ENCODE measurements around the gene CLNK.

CLNK gene, protein sequence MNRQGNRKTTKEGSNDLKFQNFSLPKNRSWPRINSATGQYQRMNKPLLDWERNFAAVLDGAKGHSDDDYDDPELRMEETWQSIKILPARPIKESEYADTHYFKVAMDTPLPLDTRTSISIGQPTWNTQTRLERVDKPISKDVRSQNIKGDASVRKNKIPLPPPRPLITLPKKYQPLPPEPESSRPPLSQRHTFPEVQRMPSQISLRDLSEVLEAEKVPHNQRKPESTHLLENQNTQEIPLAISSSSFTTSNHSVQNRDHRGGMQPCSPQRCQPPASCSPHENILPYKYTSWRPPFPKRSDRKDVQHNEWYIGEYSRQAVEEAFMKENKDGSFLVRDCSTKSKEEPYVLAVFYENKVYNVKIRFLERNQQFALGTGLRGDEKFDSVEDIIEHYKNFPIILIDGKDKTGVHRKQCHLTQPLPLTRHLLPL

DNA sequence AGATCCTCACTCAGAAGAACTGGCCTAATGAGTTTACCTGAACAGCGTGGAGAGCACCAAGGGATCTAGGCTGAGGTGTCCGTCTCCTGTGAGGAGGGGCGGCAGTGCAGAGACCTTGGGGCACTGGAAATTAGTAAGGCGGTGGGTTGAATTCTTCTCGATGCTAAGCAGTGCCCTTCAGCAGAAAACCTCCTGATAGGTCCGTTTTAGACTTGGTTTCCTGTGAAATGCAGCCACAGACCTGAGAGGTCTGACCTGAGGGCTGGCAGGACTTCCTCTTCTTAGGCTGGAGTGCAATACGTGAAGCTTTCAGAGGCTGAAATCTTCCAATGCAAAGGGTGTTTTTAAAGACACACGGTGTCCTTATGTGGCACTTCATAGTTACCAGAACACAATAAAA, at the start of gene CLNK:
CLNK (minus strand) TSS at position 138 of the 400 bp plus-strand sequence. CDS start 16,899 bp downstream, outside the sequence.
- Histone ChIP-seq H3K79me2 (ENCODE audit: insufficient read depth, low read length) (no peaks in the 10 kb centered on the region), H3F3A (ENCODE audit: insufficient read depth, low read length) (no peaks in the 10 kb centered on the region), H3K4me1 (ENCODE audit: insufficient read depth, low read length, severe bottlenecking) (no peaks in the 10 kb centered on the region), H3K36me3 (ENCODE audit: insufficient read depth, low read length) (no peaks in the 10 kb centered on the region), H4K20me1 (ENCODE audit: insufficient read depth, low read length) (no peaks in the 10 kb centered on the region), H3K4me2 (ENCODE audit: low read length) (no peak within 1 kb of the TSS), H3K9me2 (ENCODE audit: low read depth, low read length) (no peaks in the 10 kb centered on the region), H2AFZ (ENCODE audit: low read length) (no peak within 1 kb of the TSS), H3K9me3 (ENCODE audit: low read length) (no peaks in the 10 kb centered on the region), H3K4me3 (ENCODE audit: low read depth, low read length, poor library complexity, severe bottlenecking) (no peak within 1 kb of the TSS), H3K27ac (ENCODE audit: low read depth, low read length, poor library complexity, severe bottlenecking) (no peak within 1 kb of the TSS), H3K9ac (ENCODE audit: low read length) (no peak within 1 kb of the TSS), H3K27me3 (ENCODE audit: insufficient read depth, low read length) (no peaks in the 10 kb centered on the region)
- no peak for TF ChIP-seq EZH2 (IDR thresholded peaks at IDR 0.05; ENCODE audit: borderline replicate concordance, low read length)
- TF ChIP-seq, protein P1, sequence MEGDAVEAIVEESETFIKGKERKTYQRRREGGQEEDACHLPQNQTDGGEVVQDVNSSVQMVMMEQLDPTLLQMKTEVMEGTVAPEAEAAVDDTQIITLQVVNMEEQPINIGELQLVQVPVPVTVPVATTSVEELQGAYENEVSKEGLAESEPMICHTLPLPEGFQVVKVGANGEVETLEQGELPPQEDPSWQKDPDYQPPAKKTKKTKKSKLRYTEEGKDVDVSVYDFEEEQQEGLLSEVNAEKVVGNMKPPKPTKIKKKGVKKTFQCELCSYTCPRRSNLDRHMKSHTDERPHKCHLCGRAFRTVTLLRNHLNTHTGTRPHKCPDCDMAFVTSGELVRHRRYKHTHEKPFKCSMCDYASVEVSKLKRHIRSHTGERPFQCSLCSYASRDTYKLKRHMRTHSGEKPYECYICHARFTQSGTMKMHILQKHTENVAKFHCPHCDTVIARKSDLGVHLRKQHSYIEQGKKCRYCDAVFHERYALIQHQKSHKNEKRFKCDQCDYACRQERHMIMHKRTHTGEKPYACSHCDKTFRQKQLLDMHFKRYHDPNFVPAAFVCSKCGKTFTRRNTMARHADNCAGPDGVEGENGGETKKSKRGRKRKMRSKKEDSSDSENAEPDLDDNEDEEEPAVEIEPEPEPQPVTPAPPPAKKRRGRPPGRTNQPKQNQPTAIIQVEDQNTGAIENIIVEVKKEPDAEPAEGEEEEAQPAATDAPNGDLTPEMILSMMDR (IDR thresholded peaks at IDR 0.05; ENCODE audit: low read length): no peak

DNA sequence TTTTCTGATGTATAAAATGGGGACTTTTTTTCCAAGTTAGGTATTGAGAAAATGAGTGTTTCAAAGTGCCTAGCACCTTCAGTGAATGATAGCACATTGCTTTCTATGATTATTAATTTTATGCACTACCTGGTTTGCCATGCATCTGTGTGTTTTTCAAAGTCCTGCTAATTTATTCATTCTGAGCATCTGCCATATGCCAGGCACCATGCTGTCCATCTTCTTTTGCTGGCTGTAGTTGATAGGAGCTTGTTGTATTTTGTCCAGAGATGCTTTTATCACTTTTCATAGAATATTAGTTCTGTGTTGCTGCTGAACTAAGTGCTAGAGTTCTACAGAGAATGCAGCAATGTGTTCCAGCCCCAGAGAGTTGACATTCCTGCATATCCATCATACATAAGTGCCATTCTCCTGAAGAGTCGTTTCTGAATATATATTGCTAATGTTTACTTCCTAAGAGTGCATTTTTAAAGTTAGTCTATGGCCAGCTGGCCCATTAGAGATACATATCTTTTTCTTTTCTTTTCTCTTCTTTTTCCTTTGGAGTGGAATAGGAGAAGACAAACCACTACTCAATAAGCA, 49.0 kb upstream of the CLNK start:
- H3K27ac ChIP-seq (ENCODE audit: low read depth, low read length, poor library complexity, severe bottlenecking): no peak overlapping the region
- no peaks in the 10 kb centered on the region for H3K9me2 ChIP-seq (ENCODE audit: low read depth, low read length)
- no peaks in the 10 kb centered on the region for H3K36me3 ChIP-seq (ENCODE audit: insufficient read depth, low read length)
- H3K4me3 ChIP-seq (ENCODE audit: low read depth, low read length, poor library complexity, severe bottlenecking): no peak overlapping the region
- H3K9ac ChIP-seq (ENCODE audit: low read length): no peak overlapping the region
- no peaks in the 10 kb centered on the region for H4K20me1 ChIP-seq (ENCODE audit: insufficient read depth, low read length)
- TF ChIP-seq, protein P1 (IDR thresholded peaks at IDR 0.05; ENCODE audit: low read length): no peak
- no peak for TF ChIP-seq EZH2 (IDR thresholded peaks at IDR 0.05; ENCODE audit: borderline replicate concordance, low read length)
- no peaks in the 10 kb centered on the region for H3K27me3 ChIP-seq (ENCODE audit: insufficient read depth, low read length)
- no peaks in the 10 kb centered on the region for H3K4me1 ChIP-seq (ENCODE audit: insufficient read depth, low read length, severe bottlenecking)
- no peaks in the 10 kb centered on the region for H3F3A ChIP-seq (ENCODE audit: insufficient read depth, low read length)
- no peaks in the 10 kb centered on the region for H3K9me3 ChIP-seq (ENCODE audit: low read length)
- H3K4me2 ChIP-seq (ENCODE audit: low read length): no peak overlapping the region
- H3K79me2 ChIP-seq (ENCODE audit: insufficient read depth, low read length): no peaks in the 10 kb centered on the region
- H2AFZ ChIP-seq (ENCODE audit: low read length): no peak overlapping the region

DNA sequence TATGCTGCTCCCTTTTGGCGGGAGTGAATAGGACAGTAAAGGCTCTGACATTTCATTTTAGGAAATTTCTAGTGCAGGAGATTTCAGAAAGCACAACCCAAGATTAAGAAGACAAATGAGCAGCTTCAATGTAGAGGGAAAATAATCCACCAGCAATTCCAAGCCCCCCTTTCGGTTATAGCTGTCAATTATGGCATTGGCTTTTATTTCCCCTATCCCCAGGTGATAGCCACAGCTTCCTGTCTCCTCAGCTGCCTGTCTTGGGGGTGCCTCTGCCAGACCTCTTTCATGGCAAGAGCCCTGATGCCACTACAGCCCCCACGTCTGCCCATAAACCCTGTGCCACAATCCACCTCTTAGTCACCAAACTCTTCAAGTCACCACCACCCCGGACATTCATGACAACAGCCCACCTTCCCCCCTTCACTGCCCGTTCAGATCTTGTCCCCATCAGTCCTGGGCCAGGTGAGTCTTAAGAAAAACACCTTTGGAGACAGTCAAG, 48.4 kb upstream of the CLNK start:
- Histone ChIP-seq H3K9me3 (ENCODE audit: low read length) (no peaks in the 10 kb centered on the region), H3F3A (ENCODE audit: insufficient read depth, low read length) (no peaks in the 10 kb centered on the region), H3K27ac (ENCODE audit: low read depth, low read length, poor library complexity, severe bottlenecking) (no peak overlapping the region), H2AFZ (ENCODE audit: low read length) (no peak overlapping the region), H3K4me1 (ENCODE audit: insufficient read depth, low read length, severe bottlenecking) (no peaks in the 10 kb centered on the region), H3K9ac (ENCODE audit: low read length) (no peak overlapping the region), H3K36me3 (ENCODE audit: insufficient read depth, low read length) (no peaks in the 10 kb centered on the region), H4K20me1 (ENCODE audit: insufficient read depth, low read length) (no peaks in the 10 kb centered on the region), H3K4me2 (ENCODE audit: low read length) (no peak overlapping the region), H3K79me2 (ENCODE audit: insufficient read depth, low read length) (no peaks in the 10 kb centered on the region), H3K4me3 (ENCODE audit: low read depth, low read length, poor library complexity, severe bottlenecking) (no peak overlapping the region), H3K27me3 (ENCODE audit: insufficient read depth, low read length) (no peaks in the 10 kb centered on the region), H3K9me2 (ENCODE audit: low read depth, low read length) (no peaks in the 10 kb centered on the region)
- no peak for TF ChIP-seq EZH2 (IDR thresholded peaks at IDR 0.05; ENCODE audit: borderline replicate concordance, low read length)
- TF ChIP-seq, protein P1 (IDR thresholded peaks at IDR 0.05; ENCODE audit: low read length): no peak

Measured in OCI-LY1 (cell line).